ENCODE measurements around the gene PRR18. TPM values are rescaled to one million over a fixed set of nuclear protein-coding genes. Genes with fewer than 3 reads are reported as not detected.

Gene PRR18
- polyA plus RNA-seq, 1 experiment = not detected

DNA sequence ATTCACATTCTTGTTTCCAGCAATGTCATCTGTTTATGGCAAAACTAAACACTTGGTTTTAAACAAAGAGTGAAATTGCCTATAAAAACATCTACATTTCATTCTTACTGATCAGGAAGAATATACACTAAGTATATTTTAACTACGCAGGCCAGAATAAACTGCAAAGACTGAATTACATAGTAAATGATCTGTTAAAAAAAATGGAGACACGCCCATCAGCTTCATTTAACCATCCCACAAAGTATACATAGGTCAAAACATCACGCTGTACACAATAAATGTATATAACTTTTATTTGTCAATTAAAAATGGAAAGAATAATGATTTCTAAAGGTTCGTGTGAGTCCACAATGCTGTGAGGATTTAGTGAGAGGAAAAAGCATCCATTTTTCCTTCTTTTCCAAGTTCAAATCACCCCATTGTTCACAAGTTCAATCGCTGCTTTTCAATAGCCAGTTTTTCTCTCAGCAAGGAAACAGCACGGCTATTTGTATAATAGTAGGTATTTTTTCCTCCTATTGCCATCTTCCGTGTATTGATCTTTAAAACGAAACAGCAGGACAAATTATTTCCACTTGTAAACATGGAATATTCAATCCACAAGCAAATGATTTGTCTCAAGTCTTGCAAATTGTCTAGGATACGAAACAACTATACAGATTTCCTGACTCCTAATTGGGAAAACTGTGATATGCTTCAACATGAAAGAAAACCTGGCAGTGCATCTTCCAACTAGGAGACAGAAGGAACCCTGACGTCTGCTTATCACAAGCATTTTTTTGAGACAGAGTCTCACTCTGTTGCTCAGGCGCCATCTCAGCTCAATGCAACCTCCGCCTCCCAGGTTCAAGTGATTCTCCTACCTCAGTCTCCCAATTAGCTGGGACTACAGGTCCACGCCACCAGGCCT lies 23.6 kb upstream of the PRR18 start:
- no peak for DNase-seq (ENCODE audit: low read depth)
- POLR2A ChIA-PET = no interaction called here
- TF ChIP-seq, protein P1, sequence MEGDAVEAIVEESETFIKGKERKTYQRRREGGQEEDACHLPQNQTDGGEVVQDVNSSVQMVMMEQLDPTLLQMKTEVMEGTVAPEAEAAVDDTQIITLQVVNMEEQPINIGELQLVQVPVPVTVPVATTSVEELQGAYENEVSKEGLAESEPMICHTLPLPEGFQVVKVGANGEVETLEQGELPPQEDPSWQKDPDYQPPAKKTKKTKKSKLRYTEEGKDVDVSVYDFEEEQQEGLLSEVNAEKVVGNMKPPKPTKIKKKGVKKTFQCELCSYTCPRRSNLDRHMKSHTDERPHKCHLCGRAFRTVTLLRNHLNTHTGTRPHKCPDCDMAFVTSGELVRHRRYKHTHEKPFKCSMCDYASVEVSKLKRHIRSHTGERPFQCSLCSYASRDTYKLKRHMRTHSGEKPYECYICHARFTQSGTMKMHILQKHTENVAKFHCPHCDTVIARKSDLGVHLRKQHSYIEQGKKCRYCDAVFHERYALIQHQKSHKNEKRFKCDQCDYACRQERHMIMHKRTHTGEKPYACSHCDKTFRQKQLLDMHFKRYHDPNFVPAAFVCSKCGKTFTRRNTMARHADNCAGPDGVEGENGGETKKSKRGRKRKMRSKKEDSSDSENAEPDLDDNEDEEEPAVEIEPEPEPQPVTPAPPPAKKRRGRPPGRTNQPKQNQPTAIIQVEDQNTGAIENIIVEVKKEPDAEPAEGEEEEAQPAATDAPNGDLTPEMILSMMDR (IDR thresholded peaks at IDR 0.05; ENCODE audit: insufficient read depth, low read depth, low read length) = no peak
- peaks cover 3% of the 10 kb centered on the region; the same call in 1 of the 2 replicates for H3K36me3 ChIP-seq (ENCODE audit: control insufficient read depth, insufficient read depth, low read length)
- H3K4me3 ChIP-seq (ENCODE audit: low read depth, low read length) = no peak overlapping the region
- H3K27me3 ChIP-seq (ENCODE audit: control insufficient read depth, insufficient read depth, low read length) = no peaks in the 10 kb centered on the region
- CTCF ChIA-PET = no interaction called here

DNA sequence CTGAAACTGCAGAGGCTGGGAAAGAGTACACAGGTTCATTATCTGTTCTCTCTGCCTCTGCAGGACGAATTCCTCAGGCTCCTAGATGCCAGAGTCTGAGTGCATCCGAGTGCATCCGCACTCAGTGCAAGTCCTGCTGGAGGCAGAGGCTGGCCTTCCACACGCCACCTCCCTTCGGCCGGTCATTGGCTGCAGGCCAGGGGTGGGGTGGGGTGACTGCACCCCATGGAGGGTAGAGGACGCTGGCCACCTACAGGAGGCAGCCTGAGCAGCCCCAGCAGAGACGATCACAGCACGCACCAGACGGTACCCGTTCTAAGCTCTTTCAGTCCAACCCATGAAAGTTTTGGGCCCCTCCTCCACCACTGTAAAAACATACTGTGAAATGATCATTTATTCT lies 22.4 kb upstream of the PRR18 start:
- ChIA-PET CTCF (no interaction called here), POLR2A (no interaction called here)
- Histone ChIP-seq H3K36me3 (ENCODE audit: control insufficient read depth, insufficient read depth, low read length) (peaks cover 5% of the 10 kb centered on the region), H3K27me3 (ENCODE audit: control insufficient read depth, insufficient read depth, low read length) (no peaks in the 10 kb centered on the region), H3K4me3 (ENCODE audit: low read depth, low read length) (no peak overlapping the region)
- no peak for DNase-seq (ENCODE audit: low read depth)
- TF ChIP-seq, protein P1 (IDR thresholded peaks at IDR 0.05; ENCODE audit: insufficient read depth, low read depth, low read length) = no peak

DNA sequence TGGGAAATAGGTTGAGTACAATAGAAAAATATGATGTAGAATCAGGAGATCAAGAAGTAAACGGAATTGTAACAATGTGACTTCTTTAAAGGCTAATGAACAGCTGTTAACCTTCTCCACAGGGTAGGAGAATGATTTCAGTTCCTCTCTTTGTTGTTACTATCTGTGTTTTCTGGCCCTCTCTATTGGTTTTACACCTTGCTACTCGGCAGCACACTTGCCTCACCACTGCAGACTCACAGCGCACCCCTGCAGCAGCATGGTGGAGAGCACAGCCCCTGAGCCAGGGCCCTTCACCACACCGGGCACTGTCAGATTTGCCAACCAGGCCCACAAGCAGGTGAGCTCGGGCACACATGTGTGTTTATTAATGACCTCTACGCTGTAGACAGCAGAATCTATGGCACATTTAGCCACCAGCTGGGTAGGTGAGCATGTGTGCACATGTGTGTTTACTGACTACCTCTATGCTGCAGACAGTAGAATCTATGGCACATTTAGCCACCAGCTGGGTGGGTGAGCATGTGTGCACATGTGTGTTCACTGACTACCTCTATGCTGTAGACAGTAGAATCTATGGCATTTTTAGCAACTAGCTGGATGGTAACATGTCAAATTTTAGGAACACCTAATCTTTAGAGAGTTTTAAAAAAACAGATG lies 17.3 kb upstream of the PRR18 start:
- ChIA-PET CTCF (interaction anchor here (0.6 to 0.9 kb wide), 3 partner anchors 10 to 56 kb away, joined by 3 read pairs; no protein-coding TSS in a partner anchor), POLR2A (no interaction called here)
- Histone ChIP-seq H3K27me3 (ENCODE audit: control insufficient read depth, insufficient read depth, low read length) (no peaks in the 10 kb centered on the region), H3K4me3 (ENCODE audit: low read depth, low read length) (no peak overlapping the region), H3K36me3 (ENCODE audit: control insufficient read depth, insufficient read depth, low read length) (peaks cover 11% of the 10 kb centered on the region)
- no peak for DNase-seq (ENCODE audit: low read depth)
- TF ChIP-seq, protein P1 (IDR thresholded peaks at IDR 0.05; ENCODE audit: insufficient read depth, low read depth, low read length) = no peak

DNA sequence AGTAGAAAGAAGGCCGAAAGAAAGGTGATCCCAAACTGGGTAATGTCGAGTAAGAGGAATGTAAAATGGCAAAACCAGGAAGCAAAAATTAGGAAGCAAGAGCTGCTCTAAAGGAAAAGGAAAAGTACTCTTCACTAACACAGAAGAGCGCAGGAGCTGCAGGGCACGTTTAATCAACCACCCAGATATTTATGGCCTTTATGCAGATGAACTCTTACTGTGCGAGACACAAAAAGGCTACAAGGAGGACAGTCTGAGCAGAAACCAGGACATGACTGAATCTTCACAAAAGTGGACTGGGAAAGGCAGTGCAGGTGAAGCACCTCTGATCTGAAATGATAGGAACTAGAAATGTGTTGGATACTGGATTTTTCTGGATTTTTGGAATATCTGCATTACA lies 15.2 kb upstream of the PRR18 start:
- Histone ChIP-seq H3K4me3 (ENCODE audit: low read depth, low read length) (no peak overlapping the region), H3K27me3 (ENCODE audit: control insufficient read depth, insufficient read depth, low read length) (no peaks in the 10 kb centered on the region), H3K36me3 (ENCODE audit: control insufficient read depth, insufficient read depth, low read length) (peaks cover 11% of the 10 kb centered on the region)
- ChIA-PET CTCF (no interaction called here), POLR2A (no interaction called here)
- TF ChIP-seq, protein P1 (IDR thresholded peaks at IDR 0.05; ENCODE audit: insufficient read depth, low read depth, low read length) = no peak
- no peak for DNase-seq (ENCODE audit: low read depth)

Measured in BJ (cell line).